K562 (cell line): Measurements from ENCODE around the gene DCTD. TPM values are rescaled to one million over a fixed set of nuclear protein-coding genes. Genes with fewer than 3 reads are reported as not detected.
A peak's percentile ranks its signal among the peaks of the same experiment; 100 is the strongest.

Source experiments
- E2F4 ChIP-seq: sonication (generic); formaldehyde crosslinking; IDR thresholded peaks from 2 replicates; pipeline ENCODE4 v1.8.0; 2022; ENCODE audit warnings: mild to moderate bottlenecking, low read depth, missing genetic modification reagents
- ESRRA ChIP-seq: fragments of 450-650 bp; IDR thresholded peaks from 2 replicates; pipeline ENCODE4 v1.6.1; 2014; ENCODE audit warnings: low read depth, mild to moderate bottlenecking, moderate library complexity, borderline replicate concordance
- KAT8 ChIP-seq: fragments of 450-650 bp; IDR thresholded peaks from 2 replicates; pipeline ENCODE4 v1.6.1; 2016; ENCODE audit warnings: low read depth, mild to moderate bottlenecking
- NFIC ChIP-seq: fragments of 450-650 bp; IDR thresholded peaks from 2 replicates; pipeline ENCODE4 v1.6.1; 2017; ENCODE audit warnings: mild to moderate bottlenecking, inconsistent platforms
- NFYB ChIP-seq: IDR thresholded peaks from 2 replicates; pipeline ENCODE4 v1.6.1; 2011; ENCODE audit warnings: mild to moderate bottlenecking, moderate library complexity; ENCODE audit not compliant: insufficient read length; ENCODE audit errors: extremely low read depth
- NR1H2 ChIP-seq: sonication (generic); formaldehyde crosslinking; IDR thresholded peaks from 2 replicates; pipeline ENCODE4 v1.4.0; 2020; ENCODE audit warnings: mild to moderate bottlenecking, missing genetic modification reagents
- POLR2AphosphoS2 ChIP-seq: IDR thresholded peaks from 2 replicates; pipeline ENCODE4 v1.6.1; 2012; ENCODE audit warnings: low read length, improper control_type of control experiment
- PRDM10 ChIP-seq: fragments of 450-650 bp; IDR thresholded peaks from 2 replicates; pipeline ENCODE4 v1.6.1; 2018; ENCODE audit not compliant: partially characterized antibody
- PRPF4 ChIP-seq: fragments of 200-400 bp; formaldehyde crosslinking; IDR thresholded peaks from one replicate; pipeline ENCODE4 v1.6.1; 2017; ENCODE audit warnings: low read length, low read depth, mild to moderate bottlenecking; ENCODE audit not compliant: insufficient read depth, poor library complexity, severe bottlenecking
- RAD51 ChIP-seq: fragments of 450-650 bp; IDR thresholded peaks from 2 replicates; pipeline ENCODE4 v1.7.1; 2016; ENCODE audit warnings: low read depth, mild to moderate bottlenecking, borderline replicate concordance
- SNRNP70 ChIP-seq: fragments of 200-400 bp; formaldehyde crosslinking; optimal IDR thresholded peaks from 2 replicates; pipeline ENCODE3; 2017; ENCODE audit warnings: low read depth, low read length
- TAF9B ChIP-seq: fragments of 450-650 bp; IDR thresholded peaks from 2 replicates; pipeline ENCODE4 v1.6.1; 2018; ENCODE audit warnings: mild to moderate bottlenecking; ENCODE audit not compliant: partially characterized antibody
- TARDBP ChIP-seq: fragments of 450-650 bp; IDR thresholded peaks from 2 replicates; pipeline ENCODE4 v1.6.1; 2016
- THRAP3 ChIP-seq: fragments of 450-650 bp; IDR thresholded peaks from 2 replicates; pipeline ENCODE4 v1.6.1; 2016; ENCODE audit warnings: mild to moderate bottlenecking, inconsistent platforms, borderline replicate concordance
- ZNF785 ChIP-seq: fragments of 250-450 bp; sonication (Bioruptor Pico); IDR thresholded peaks from 2 replicates; pipeline ENCODE4 v1.4.0; 2020; ENCODE audit warnings: mild to moderate bottlenecking
- ZSCAN32 ChIP-seq: fragments of 450-650 bp; formaldehyde crosslinking; IDR thresholded peaks from 2 replicates; pipeline ENCODE4 v1.4.0; 2020; ENCODE audit warnings: mild to moderate bottlenecking, moderate library complexity
- polyA plus RNA-seq, 8 experiments: library from polyadenylated mRNA; depleted of rRNA in 4 of 8; stranded (reverse) in 5 of 8; unstranded in 3 of 8; fragments of >200 nt; fragmentation: Nextera tagmentation in 2 of 8; fragmentation: Illumina TruSeq in 1 of 8; extraction: Ambion mirVana in 2 of 8; extraction: Trizol in 1 of 8; gene quantifications; 2 replicates each; pipeline versions ENCODE4 v1.2.1 to v1.2.3, GENCODE V29; 2011 to 2014; ENCODE audit warnings: inconsistent platforms in 1 of 8, missing spikeins in 1 of 8
- total RNA-seq, 7 experiments: library from RNA; depleted of rRNA in 6 of 7; stranded (reverse); fragments of >200 nt in 6 of 7; fragmentation: Illumina TruSeq in 2 of 7; extraction: Trizol in 2 of 7; gene quantifications; 2 replicates each; pipeline versions ENCODE4 v1.2.1 to v1.2.3, GENCODE V29; 2011 to 2021; ENCODE audit warnings: low replicate concordance in 1 of 7
- TF ChIP-seq, protein P1 (sequence below): fragments of 150-350 bp; conservative IDR thresholded peaks from 2 replicates; pipeline ENCODE4 v1.6.1; 2014; ENCODE audit warnings: low read length
- TF ChIP-seq, protein P2 (sequence below): fragments of 450-650 bp; formaldehyde crosslinking; IDR thresholded peaks from 2 replicates; pipeline ENCODE4 v1.4.0; 2020; ENCODE audit warnings: mild to moderate bottlenecking, moderate library complexity
- TF ChIP-seq, protein P3 (sequence below): fragments of 200-800 bp; sonication (Bioruptor generic); IDR thresholded peaks from 2 replicates; pipeline ENCODE4 v1.6.1; 2017; ENCODE audit warnings: missing genetic modification characterization, missing compliant biosample characterization

Gene DCTD
- total and polyA plus RNA-seq, 9 of the 15 experiments (the other 6 are each of a cell fraction or from before 2014, with no cell fraction given), result 38.7 to 114 (median 76.5) TPM

DNA sequence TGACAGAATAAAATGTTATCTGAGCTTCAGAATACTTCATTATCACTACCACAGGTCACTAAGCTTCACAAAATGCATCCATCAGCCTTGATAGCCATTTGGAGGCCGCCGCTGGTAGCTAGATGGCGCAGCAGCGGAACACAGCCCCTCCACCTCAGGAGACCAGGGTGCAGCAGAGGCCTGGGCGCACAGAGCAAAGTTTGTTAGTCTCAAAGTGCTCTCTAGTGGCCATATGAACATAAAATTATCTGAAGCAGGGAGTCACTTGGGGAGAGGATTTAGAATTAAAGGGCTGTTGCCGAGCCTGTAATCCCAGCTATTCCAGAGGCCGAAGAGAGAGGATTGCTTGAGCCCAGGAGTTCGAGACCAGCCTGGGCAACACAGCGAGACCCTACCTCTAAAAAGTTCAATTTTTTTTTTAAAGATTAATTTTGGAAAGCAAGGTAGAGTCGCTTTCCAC, 8.1 kb upstream of the DCTD start (continued):
- TF ChIP-seq, protein P1, sequence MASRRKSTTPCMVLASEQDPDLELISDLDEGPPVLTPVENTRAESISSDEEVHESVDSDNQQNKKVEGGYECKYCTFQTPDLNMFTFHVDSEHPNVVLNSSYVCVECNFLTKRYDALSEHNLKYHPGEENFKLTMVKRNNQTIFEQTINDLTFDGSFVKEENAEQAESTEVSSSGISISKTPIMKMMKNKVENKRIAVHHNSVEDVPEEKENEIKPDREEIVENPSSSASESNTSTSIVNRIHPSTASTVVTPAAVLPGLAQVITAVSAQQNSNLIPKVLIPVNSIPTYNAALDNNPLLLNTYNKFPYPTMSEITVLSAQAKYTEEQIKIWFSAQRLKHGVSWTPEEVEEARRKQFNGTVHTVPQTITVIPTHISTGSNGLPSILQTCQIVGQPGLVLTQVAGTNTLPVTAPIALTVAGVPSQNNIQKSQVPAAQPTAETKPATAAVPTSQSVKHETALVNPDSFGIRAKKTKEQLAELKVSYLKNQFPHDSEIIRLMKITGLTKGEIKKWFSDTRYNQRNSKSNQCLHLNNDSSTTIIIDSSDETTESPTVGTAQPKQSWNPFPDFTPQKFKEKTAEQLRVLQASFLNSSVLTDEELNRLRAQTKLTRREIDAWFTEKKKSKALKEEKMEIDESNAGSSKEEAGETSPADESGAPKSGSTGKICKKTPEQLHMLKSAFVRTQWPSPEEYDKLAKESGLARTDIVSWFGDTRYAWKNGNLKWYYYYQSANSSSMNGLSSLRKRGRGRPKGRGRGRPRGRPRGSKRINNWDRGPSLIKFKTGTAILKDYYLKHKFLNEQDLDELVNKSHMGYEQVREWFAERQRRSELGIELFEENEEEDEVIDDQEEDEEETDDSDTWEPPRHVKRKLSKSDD, result no peak
- TF ChIP-seq KAT8 (no peak), RAD51 (no peak), NFYB (no peak), TARDBP (no peak), E2F4 (CRISPR knock-in tag) (no peak), THRAP3 (no peak), SNRNP70 (no peak), PRPF4 (no peak), TAF9B (no peak), ZNF785 (CRISPR knock-in tag) (no peak), ESRRA (no peak), NFIC (no peak), ZSCAN32 (no peak), NR1H2 (CRISPR knock-in tag) (no peak), PRDM10 (no peak), POLR2AphosphoS2 (no peak)
- TF ChIP-seq, protein P2, sequence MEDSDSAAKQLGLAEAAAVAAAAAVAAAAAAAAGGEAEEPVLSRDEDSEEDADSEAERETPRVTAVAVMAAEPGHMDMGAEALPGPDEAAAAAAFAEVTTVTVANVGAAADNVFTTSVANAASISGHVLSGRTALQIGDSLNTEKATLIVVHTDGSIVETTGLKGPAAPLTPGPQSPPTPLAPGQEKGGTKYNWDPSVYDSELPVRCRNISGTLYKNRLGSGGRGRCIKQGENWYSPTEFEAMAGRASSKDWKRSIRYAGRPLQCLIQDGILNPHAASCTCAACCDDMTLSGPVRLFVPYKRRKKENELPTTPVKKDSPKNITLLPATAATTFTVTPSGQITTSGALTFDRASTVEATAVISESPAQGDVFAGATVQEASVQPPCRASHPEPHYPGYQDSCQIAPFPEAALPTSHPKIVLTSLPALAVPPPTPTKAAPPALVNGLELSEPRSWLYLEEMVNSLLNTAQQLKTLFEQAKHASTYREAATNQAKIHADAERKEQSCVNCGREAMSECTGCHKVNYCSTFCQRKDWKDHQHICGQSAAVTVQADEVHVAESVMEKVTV (CRISPR knock-in tag), result peak; percentile 74
- TF ChIP-seq, protein P3, sequence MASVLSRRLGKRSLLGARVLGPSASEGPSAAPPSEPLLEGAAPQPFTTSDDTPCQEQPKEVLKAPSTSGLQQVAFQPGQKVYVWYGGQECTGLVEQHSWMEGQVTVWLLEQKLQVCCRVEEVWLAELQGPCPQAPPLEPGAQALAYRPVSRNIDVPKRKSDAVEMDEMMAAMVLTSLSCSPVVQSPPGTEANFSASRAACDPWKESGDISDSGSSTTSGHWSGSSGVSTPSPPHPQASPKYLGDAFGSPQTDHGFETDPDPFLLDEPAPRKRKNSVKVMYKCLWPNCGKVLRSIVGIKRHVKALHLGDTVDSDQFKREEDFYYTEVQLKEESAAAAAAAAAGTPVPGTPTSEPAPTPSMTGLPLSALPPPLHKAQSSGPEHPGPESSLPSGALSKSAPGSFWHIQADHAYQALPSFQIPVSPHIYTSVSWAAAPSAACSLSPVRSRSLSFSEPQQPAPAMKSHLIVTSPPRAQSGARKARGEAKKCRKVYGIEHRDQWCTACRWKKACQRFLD (CRISPR knock-in tag), result no peak
